Smooth muscle cell of the brain vasculature (primary cell): ENCODE data around the gene PHRF1.
"Not testable (repeated sequence)": the region's sequence is repeated elsewhere in the genome, so short reads cannot be mapped to it uniquely, and the experiment has no call there.

Experiments
- DNase-seq: peaks from one replicate; pipeline ENCODE4 v3.0.0-alpha.2; 2012; ENCODE audit warnings: low read depth, low spot score

Gene PHRF1

GRCh38 chr11:654444-654843 lies 78.2 kb downstream of the PHRF1 start:
- DNase-seq, result not testable (repeated sequence)

- no peak for DNase-seq
Measured at GRCh38 chr11:655036-655726, 78.9 kb downstream of the PHRF1 start.

GRCh38 chr11:656426-656825 lies 80.2 kb downstream of the PHRF1 start:
- no peak for DNase-seq

GRCh38 chr11:656866-657265 lies 80.6 kb downstream of the PHRF1 start:
- DNase-seq, result no peak

GRCh38 chr11:657691-658126 lies 81.4 kb downstream of the PHRF1 start:
- DNase-seq, result no peak

- DNase-seq, result no peak
Measured at GRCh38 chr11:659532-660085, 83.3 kb downstream of the PHRF1 start.

- no peak for DNase-seq
Measured at GRCh38 chr11:660281-660680, 84.0 kb downstream of the PHRF1 start.

GRCh38 chr11:660681-661444 lies 84.6 kb downstream of the PHRF1 start:
- no peak for DNase-seq
